Measurements from ENCODE around the gene ANKRD39. TPM values are rescaled to one million over a fixed set of nuclear protein-coding genes. Genes with fewer than 3 reads are reported as not detected.

Gene ANKRD39
- total RNA-seq, 4 donors from 2014 or later: 5.8 to 17.3 (median 15.4) TPM

GRCh38 chr2:96819876-96820511 lies 37.8 kb downstream of the ANKRD39 start:
- Histone ChIP-seq H3K4me1 (peaks cover 8 to 66% (median 31%) of the 10 kb centered on the region in 4 donors), H3K27me3 (no peaks in the 10 kb centered on the region), H3K27ac (peak overlapping the region in 2 of 4 donors; percentile 26 to 66), H3K36me3 (peaks cover 0 to 21% (median 0%) of the 10 kb centered on the region in 3 donors), H3K4me3 (peak overlapping the region in 2 of 4 donors; percentile 2 to 15), H3K9me3 (no peaks in the 10 kb centered on the region)
- no peak for DNase-seq
- TF ChIP-seq CTCF (IDR thresholded peaks at IDR 0.05) (no peak), POLR2A (IDR thresholded peaks at IDR 0.05) (no peak)

GRCh38 chr2:96819128-96819875 lies 38.5 kb downstream of the ANKRD39 start:
- Histone ChIP-seq H3K27me3 (no peaks in the 10 kb centered on the region), H3K9me3 (no peaks in the 10 kb centered on the region), H3K27ac (peak overlapping the region in 2 of 4 donors; percentile 47 to 66), H3K4me3 (peak overlapping the region in 2 of 4 donors; percentile 84 to 86), H3K4me1 (peaks cover 8 to 68% (median 32%) of the 10 kb centered on the region in 4 donors), H3K36me3 (peaks cover 0 to 14% (median 0%) of the 10 kb centered on the region in 3 donors)
- TF ChIP-seq CTCF (IDR thresholded peaks at IDR 0.05): peak in 2 of 6 experiments; percentile 3 to 8
- TF ChIP-seq POLR2A (IDR thresholded peaks at IDR 0.05): peak; percentile 15 to 74
- DNase-seq: peak in 2 of 3 donors; percentile 83 to 90

- Histone ChIP-seq H3K4me1 (peaks cover 8 to 73% (median 32%) of the 10 kb centered on the region in 4 donors), H3K9me3 (no peaks in the 10 kb centered on the region), H3K4me3 (peak overlapping the region; percentile 82 to 86 (median 85)), H3K36me3 (peaks cover 0 to 4% (median 0%) of the 10 kb centered on the region in 3 donors), H3K27ac (peak overlapping the region in 1 of 4 donors; percentile 100), H3K27me3 (no peaks in the 10 kb centered on the region)
- DNase-seq: no peak
- TF ChIP-seq POLR2A (IDR thresholded peaks at IDR 0.05) (no peak), CTCF (IDR thresholded peaks at IDR 0.05) (no peak)
Observed at GRCh38 chr2:96817882-96818281, 39.9 kb downstream of the ANKRD39 start.

GRCh38 chr2:96816836-96817702 lies 40.7 kb downstream of the ANKRD39 start:
- Histone ChIP-seq H3K4me3 (peak overlapping the region; percentile 82 to 86 (median 85)), H3K27ac (peak overlapping the region in 3 of 4 donors; percentile 98 to 100 (median 99)), H3K36me3 (no peaks in the 10 kb centered on the region), H3K27me3 (no peaks in the 10 kb centered on the region), H3K4me1 (peaks cover 8 to 75% (median 32%) of the 10 kb centered on the region in 4 donors), H3K9me3 (no peaks in the 10 kb centered on the region)
- TF ChIP-seq CTCF (IDR thresholded peaks at IDR 0.05): no peak
- no peak for TF ChIP-seq POLR2A (IDR thresholded peaks at IDR 0.05)
- DNase-seq: no peak

All from Peyer's patch (tissue), 4 donors.